Measurements from ENCODE around the gene LRP6. TPM values are rescaled to one million over a fixed set of nuclear protein-coding genes. Genes with fewer than 3 reads are reported as not detected.

The LRP6 gene
- total RNA-seq, 1 experiment from 2014 or later, result 62.4 TPM

DNA sequence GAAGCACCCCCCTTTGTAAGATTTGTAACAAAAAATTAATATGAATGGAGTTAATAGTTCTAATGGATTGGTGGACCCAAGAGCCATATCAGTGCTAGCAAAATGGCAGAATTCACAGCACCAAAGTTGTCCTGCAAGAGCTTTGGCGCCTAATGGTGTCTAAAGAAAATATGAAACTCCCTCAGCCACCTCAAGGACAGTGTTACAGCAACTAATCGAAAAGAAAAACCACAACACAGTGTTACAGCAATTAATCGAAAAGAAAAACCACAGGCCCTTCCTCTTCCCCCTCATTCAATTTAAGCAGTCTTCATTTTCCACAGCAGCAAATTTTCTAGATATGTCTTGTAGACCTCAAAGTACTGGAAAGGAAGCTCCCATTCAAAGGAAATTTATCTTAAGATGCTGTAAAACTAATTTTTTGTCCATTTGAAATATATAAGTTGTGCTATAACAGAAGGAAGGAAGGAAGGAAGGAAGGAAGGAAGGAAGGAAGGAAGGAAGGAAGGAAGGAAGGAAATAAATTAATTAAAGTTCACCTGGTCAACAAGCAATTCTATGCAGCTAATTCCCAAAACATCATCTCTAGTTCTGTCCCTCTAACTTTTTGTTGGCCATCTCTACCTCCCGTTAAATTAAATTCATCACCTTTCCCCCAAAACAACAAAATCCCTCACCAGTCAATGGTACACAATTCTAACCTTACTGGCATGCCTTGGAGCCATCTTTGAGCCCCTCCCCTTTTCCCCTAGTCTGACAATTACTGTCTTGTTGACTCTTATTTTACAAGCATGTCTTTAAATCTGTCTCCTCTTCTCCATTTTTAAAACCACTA is 17.4 kb downstream of the LRP6 start:
- Histone ChIP-seq H2BK12ac (ENCODE audit: insufficient read length, low read depth, low read length) (no peak overlapping the region), H4K91ac (ENCODE audit: insufficient read length, low read depth, low read length) (no peak overlapping the region), H3K9me3 (ENCODE audit: control insufficient read depth, low read depth, low read length) (no peaks in the 10 kb centered on the region), H3K4ac (ENCODE audit: low read depth, low read length) (no peak overlapping the region), H3K23me2 (ENCODE audit: insufficient read length, low read depth, low read length, poor library complexity, severe bottlenecking) (no peaks in the 10 kb centered on the region), H2BK15ac (ENCODE audit: low read depth, low read length) (no peak overlapping the region), H3K4me1 (ENCODE audit: insufficient read depth, low read length) (no peaks in the 10 kb centered on the region), H3K18ac (ENCODE audit: insufficient read length, low read depth, low read length) (no peak overlapping the region), H3K14ac (ENCODE audit: insufficient read depth, low read length) (no peak overlapping the region), H2AFZ (ENCODE audit: low read length) (no peak overlapping the region), H3K9ac (ENCODE audit: extremely low read depth, insufficient read length, low read length) (no peak overlapping the region), H2AK5ac (ENCODE audit: insufficient read length, low read length) (no peak overlapping the region), H3K27me3 (ENCODE audit: insufficient read depth, low read length) (no peaks in the 10 kb centered on the region), H3K79me1 (ENCODE audit: insufficient read depth, low read depth, low read length, poor library complexity, severe bottlenecking) (peaks cover 12% of the 10 kb centered on the region), H3K23ac (ENCODE audit: insufficient read length, low read depth, low read length) (no peak overlapping the region), H3K79me2 (ENCODE audit: insufficient read depth, low read length) (peaks cover 28% of the 10 kb centered on the region; the same call in 1 of the 2 replicates), H3K27ac (ENCODE audit: insufficient read length, low read depth, low read length) (no peak overlapping the region), H2BK5ac (ENCODE audit: insufficient read length, low read length) (no peak overlapping the region), H4K20me1 (ENCODE audit: control insufficient read depth, insufficient read depth, insufficient read length) (no peaks in the 10 kb centered on the region), H2BK20ac (ENCODE audit: low read depth, low read length, poor library complexity, severe bottlenecking) (no peak overlapping the region), H3T11ph (ENCODE audit: low read length) (no peak overlapping the region), H3K4me2 (ENCODE audit: insufficient read depth, insufficient read length, low read length) (no peak overlapping the region), H4K8ac (replicated peaks; ENCODE audit: insufficient read length, low read depth, low read length) (no peak overlapping the region), H3K56ac (ENCODE audit: insufficient read length, low read depth, low read length) (no peak overlapping the region), H4K5ac (ENCODE audit: insufficient read length, low read depth, low read length) (no peak overlapping the region), H2BK120ac (ENCODE audit: low read depth, low read length, poor library complexity, severe bottlenecking) (no peak overlapping the region)
- Mint-ChIP-seq H3K4me1 (peaks cover 7 to 25% of the 10 kb centered on the region in 2 experiments), H3K9me3 (no peaks in the 10 kb centered on the region), H3K36me3 (ENCODE audit: insufficient read depth in 1 of 3, low read depth in 3 of 3) (peaks cover 2 to 5% (median 3%) of the 10 kb centered on the region in 3 experiments; a peak in 6 of 7 replicates), H3K27ac (peak overlapping the region in 1 of 3 experiments; percentile 58; a peak in 2 of 7 replicates), H3K4me3 (no peak overlapping the region), H3K27me3 (ENCODE audit: low read depth) (no peaks in the 10 kb centered on the region)
- 100% methylated on average over 1 of the region's 4 CpGs for WGBS (ENCODE audit: extremely low coverage, insufficient read length, low lambda C conversion rate)
- TF ChIP-seq, protein P1, sequence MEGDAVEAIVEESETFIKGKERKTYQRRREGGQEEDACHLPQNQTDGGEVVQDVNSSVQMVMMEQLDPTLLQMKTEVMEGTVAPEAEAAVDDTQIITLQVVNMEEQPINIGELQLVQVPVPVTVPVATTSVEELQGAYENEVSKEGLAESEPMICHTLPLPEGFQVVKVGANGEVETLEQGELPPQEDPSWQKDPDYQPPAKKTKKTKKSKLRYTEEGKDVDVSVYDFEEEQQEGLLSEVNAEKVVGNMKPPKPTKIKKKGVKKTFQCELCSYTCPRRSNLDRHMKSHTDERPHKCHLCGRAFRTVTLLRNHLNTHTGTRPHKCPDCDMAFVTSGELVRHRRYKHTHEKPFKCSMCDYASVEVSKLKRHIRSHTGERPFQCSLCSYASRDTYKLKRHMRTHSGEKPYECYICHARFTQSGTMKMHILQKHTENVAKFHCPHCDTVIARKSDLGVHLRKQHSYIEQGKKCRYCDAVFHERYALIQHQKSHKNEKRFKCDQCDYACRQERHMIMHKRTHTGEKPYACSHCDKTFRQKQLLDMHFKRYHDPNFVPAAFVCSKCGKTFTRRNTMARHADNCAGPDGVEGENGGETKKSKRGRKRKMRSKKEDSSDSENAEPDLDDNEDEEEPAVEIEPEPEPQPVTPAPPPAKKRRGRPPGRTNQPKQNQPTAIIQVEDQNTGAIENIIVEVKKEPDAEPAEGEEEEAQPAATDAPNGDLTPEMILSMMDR (conservative IDR thresholded peaks at IDR 0.05), result no peak
- DNase-seq, result no peak
